ENCODE data around the gene VKORC1L1. TPM values are rescaled to one million over a fixed set of nuclear protein-coding genes. Genes with fewer than 3 reads are reported as not detected.
"Not testable (repeated sequence)": the region's sequence is repeated elsewhere in the genome, so short reads cannot be mapped to it uniquely, and the experiment has no call there.

VKORC1L1 gene
- total and polyA plus RNA-seq, 5 donors = 6.8 to 21.2 (median 15.6) TPM

- H3K4me1 ChIP-seq (ENCODE audit: control insufficient read depth, insufficient read depth, low read length); intact Hi-C loops (cut with DNase I); H3K9me3 ChIP-seq (ENCODE audit: control insufficient read depth, low read length); H3K27ac ChIP-seq (ENCODE audit: low read length); ATAC-seq; H3K27me3 ChIP-seq (ENCODE audit: control insufficient read depth, insufficient read depth); DNase-seq; H3K4me3 ChIP-seq (ENCODE audit: low read length): not testable (repeated sequence)
- WGBS = 81% methylated on average over 1 of the region's 5 CpGs
These were observed 72.9 kb downstream of the VKORC1L1 start for GRCh38 chr7:65945787-65946186.

DNA sequence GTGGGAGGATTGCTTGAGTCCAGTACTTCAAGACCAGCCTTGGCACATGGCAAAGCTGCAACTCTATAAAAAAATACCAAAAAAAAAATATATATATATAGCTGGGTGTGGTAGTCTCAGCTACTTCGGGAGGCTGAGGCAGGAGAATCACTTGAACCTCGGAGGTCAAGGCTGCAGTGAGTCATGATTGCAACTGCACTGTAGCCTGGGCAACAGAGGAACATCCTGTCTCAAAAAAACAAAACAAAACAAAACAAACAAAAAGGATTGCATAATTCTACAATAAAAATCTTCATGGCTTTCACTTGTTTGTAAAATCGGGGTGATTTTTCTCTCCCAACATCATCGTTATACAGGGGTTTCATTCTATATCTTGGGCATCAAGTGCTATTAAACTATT lies 74.0 kb downstream of the VKORC1L1 start:
- ATAC-seq = no peak
- no peaks in the 10 kb centered on the region for H3K9me3 ChIP-seq (ENCODE audit: control insufficient read depth, low read length)
- H3K4me3 ChIP-seq (ENCODE audit: low read length) = no peak overlapping the region
- intact Hi-C loops (cut with DNase I) = no loop called here
- H3K27ac ChIP-seq (ENCODE audit: low read length) = no peak overlapping the region
- no peaks in the 10 kb centered on the region for H3K27me3 ChIP-seq (ENCODE audit: control insufficient read depth, insufficient read depth)
- peaks cover 1% of the 10 kb centered on the region for H3K4me1 ChIP-seq (ENCODE audit: control insufficient read depth, insufficient read depth, low read length)
- no peak for DNase-seq
- WGBS = 65% methylated on average over 4 of the region's 4 CpGs

GRCh38 chr7:65951837-65952578 lies 79.1 kb downstream of the VKORC1L1 start:
- no peaks in the 10 kb centered on the region for H3K27me3 ChIP-seq (ENCODE audit: control insufficient read depth, insufficient read depth)
- intact Hi-C loops (cut with DNase I) = no loop called here
- no peak overlapping the region for H3K27ac ChIP-seq (ENCODE audit: low read length)
- peaks cover 1% of the 10 kb centered on the region for H3K4me1 ChIP-seq (ENCODE audit: control insufficient read depth, insufficient read depth, low read length)
- H3K9me3 ChIP-seq (ENCODE audit: control insufficient read depth, low read length) = no peaks in the 10 kb centered on the region
- no peak for DNase-seq
- no peak for ATAC-seq
- WGBS = 89% methylated on average over 9 of the region's 9 CpGs
- no peak overlapping the region for H3K4me3 ChIP-seq (ENCODE audit: low read length)

DNA sequence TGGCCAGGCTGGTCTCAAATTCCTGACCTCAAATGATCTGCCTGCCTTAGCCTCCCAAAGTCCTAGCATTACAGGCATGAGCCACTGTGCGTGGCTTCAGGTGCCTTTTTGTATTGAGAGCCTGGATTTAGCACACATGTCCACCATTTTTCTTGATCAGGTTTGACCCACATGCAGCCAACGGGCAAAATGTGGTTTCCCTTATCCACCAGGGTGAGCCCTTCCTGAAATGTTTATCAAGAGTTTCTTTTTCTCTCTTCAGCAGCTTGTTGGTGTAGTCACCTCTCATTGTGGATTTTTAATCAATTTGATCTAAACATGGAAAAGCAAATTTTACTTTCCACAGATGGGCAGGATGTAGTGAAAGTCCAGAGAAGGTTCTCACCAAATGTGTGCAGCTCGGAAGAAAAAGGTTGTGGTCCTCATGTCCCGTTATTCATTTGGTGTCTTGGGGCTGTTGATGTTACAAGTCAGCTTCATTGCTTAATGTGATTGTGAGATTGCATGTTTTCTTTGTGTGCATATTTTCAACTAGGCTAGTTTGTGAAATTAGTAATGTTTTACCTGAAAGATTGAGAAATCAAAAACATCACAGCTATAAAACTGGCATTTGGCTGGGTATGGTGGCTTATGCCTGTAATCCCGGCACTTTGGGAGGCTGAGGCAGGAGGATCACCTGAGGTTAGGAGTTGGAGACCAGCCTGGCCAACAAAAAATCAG lies 80.3 kb downstream of the VKORC1L1 start:
- Histone ChIP-seq H3K4me3 (ENCODE audit: low read length) (no peak overlapping the region), H3K9me3 (ENCODE audit: control insufficient read depth, low read length) (no peaks in the 10 kb centered on the region), H3K4me1 (ENCODE audit: control insufficient read depth, insufficient read depth, low read length) (no peaks in the 10 kb centered on the region), H3K27ac (ENCODE audit: low read length) (no peak overlapping the region), H3K27me3 (ENCODE audit: control insufficient read depth, insufficient read depth) (no peaks in the 10 kb centered on the region)
- WGBS = 93% methylated on average over 5 of the region's 5 CpGs
- DNase-seq = no peak
- intact Hi-C loops (cut with DNase I) = no loop called here
- ATAC-seq = no peak

GRCh38 chr7:65953890-65954450 lies 81.1 kb downstream of the VKORC1L1 start:
- Histone ChIP-seq H3K27me3 (ENCODE audit: control insufficient read depth, insufficient read depth) (no peaks in the 10 kb centered on the region), H3K9me3 (ENCODE audit: control insufficient read depth, low read length) (no peaks in the 10 kb centered on the region), H3K4me1 (ENCODE audit: control insufficient read depth, insufficient read depth, low read length) (no peaks in the 10 kb centered on the region), H3K27ac (ENCODE audit: low read length) (no peak overlapping the region), H3K4me3 (ENCODE audit: low read length) (no peak overlapping the region)
- WGBS = 90% methylated on average over 15 of the region's 15 CpGs
- intact Hi-C loops (cut with DNase I) = no loop called here
- no peak for DNase-seq
- ATAC-seq = no peak

- intact Hi-C loops (cut with DNase I) = no loop called here
- ATAC-seq = no peak
- WGBS = 97% methylated on average over 4 of the region's 4 CpGs
These were observed 82.8 kb downstream of the VKORC1L1 start for GRCh38 chr7:65955718-65956117.

DNA sequence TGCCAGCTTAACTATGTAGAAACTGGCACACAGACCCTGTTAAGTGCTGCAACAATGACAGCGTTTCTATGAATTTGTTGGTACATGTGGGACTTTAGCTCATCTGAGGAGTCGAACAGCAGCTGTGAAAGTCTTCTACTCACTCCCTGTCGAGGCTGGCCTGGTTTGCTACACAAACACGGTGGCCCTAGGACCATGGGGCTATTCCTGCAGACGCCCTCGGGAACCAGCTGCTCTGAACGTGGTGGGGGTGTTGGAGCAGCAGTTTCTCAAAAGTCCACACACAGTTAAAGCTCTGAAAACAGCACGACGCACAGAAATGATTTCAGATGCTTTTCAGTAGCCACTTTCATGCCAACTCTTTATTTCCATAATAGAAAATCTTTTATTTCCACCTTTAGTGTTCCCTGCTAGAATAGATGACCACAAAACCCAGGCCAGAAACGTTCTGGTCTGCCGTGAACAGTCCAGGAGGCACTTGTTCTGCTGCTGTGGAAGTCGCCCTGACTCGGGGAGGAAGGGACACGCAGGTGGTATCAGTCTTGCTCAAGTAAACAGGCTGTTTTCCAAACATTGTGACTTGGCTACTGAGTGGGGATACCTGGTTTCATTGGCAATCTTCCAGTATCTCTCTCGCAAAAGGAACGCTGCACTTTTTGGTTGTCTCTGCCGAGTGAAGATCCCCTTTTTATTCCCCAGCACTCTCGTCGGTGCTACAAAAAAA lies 87.6 kb downstream of the VKORC1L1 start:
- Histone ChIP-seq H3K4me3 (ENCODE audit: low read length) (no peak overlapping the region), H3K4me1 (ENCODE audit: control insufficient read depth, insufficient read depth, low read length) (no peaks in the 10 kb centered on the region), H3K27ac (ENCODE audit: low read length) (no peak overlapping the region), H3K27me3 (ENCODE audit: control insufficient read depth, insufficient read depth) (no peaks in the 10 kb centered on the region), H3K9me3 (ENCODE audit: control insufficient read depth, low read length) (no peaks in the 10 kb centered on the region)
- DNase-seq (no peak), ATAC-seq (no peak)
- 76% methylated on average over 19 of the region's 19 CpGs for WGBS
- intact Hi-C loops (cut with DNase I) = no loop called here

More at GRCh38 chr7:65955718-65956117, 82.8 kb downstream of the VKORC1L1 start:
- no peak overlapping the region for H3K4me3 ChIP-seq (ENCODE audit: low read length)
- H3K9me3 ChIP-seq (ENCODE audit: control insufficient read depth, low read length) = no peaks in the 10 kb centered on the region
- H3K27ac ChIP-seq (ENCODE audit: low read length) = no peak overlapping the region
- H3K4me1 ChIP-seq (ENCODE audit: control insufficient read depth, insufficient read depth, low read length) = no peaks in the 10 kb centered on the region
- DNase-seq = no peak
- H3K27me3 ChIP-seq (ENCODE audit: control insufficient read depth, insufficient read depth) = no peaks in the 10 kb centered on the region

- no peak overlapping the region for H3K4me3 ChIP-seq (ENCODE audit: low read length)
- intact Hi-C loops (cut with DNase I) = no loop called here
- H3K9me3 ChIP-seq (ENCODE audit: control insufficient read depth, low read length) = no peaks in the 10 kb centered on the region
- no peak for DNase-seq
- no peaks in the 10 kb centered on the region for H3K4me1 ChIP-seq (ENCODE audit: control insufficient read depth, insufficient read depth, low read length)
- H3K27me3 ChIP-seq (ENCODE audit: control insufficient read depth, insufficient read depth) = no peaks in the 10 kb centered on the region
- no peak for ATAC-seq
- H3K27ac ChIP-seq (ENCODE audit: low read length) = no peak overlapping the region
- WGBS = 87% methylated on average over 6 of the region's 6 CpGs
These were observed 89.2 kb downstream of the VKORC1L1 start for GRCh38 chr7:65962033-65962432.

GRCh38 chr7:65964671-65965070 lies 91.8 kb downstream of the VKORC1L1 start:
- intact Hi-C loops (cut with DNase I) = not testable (repeated sequence)
- WGBS = 88% methylated on average over 3 of the region's 3 CpGs

DNA sequence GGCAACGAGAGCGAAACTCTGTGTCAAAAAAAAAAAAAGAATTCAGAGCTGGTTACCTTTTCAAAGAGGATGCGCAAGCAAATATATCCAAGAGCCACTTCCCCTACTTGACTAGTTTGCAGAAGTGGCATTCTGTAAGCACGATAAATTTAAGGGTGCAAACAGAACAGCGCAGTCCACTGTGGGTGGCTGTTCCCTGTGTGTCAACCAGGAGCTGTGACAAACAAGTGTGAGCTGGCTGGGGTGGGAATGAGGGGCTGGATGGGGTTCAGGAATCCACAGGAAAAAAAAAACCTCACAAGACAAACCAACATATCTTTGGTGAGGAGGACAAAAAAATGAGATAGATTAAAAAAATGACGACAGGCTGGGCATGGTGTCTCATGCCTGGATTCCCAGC lies 93.3 kb downstream of the VKORC1L1 start:
- 92% methylated on average over 6 of the region's 6 CpGs for WGBS
- no peaks in the 10 kb centered on the region for H3K27me3 ChIP-seq (ENCODE audit: control insufficient read depth, insufficient read depth)
- no peak for DNase-seq
- H3K4me1 ChIP-seq (ENCODE audit: control insufficient read depth, insufficient read depth, low read length) = no peaks in the 10 kb centered on the region
- intact Hi-C loops (cut with DNase I) = no loop called here
- H3K9me3 ChIP-seq (ENCODE audit: control insufficient read depth, low read length) = no peaks in the 10 kb centered on the region
- no peak overlapping the region for H3K4me3 ChIP-seq (ENCODE audit: low read length)
- ATAC-seq = no peak
- H3K27ac ChIP-seq (ENCODE audit: low read length) = no peak overlapping the region

More at GRCh38 chr7:65964671-65965070, 91.8 kb downstream of the VKORC1L1 start:
- not testable (repeated sequence) for H3K9me3 ChIP-seq (ENCODE audit: control insufficient read depth, low read length); ATAC-seq; H3K4me1 ChIP-seq (ENCODE audit: control insufficient read depth, insufficient read depth, low read length); H3K27me3 ChIP-seq (ENCODE audit: control insufficient read depth, insufficient read depth); DNase-seq; H3K4me3 ChIP-seq (ENCODE audit: low read length); H3K27ac ChIP-seq (ENCODE audit: low read length)

All from right cardiac atrium (tissue), 5 donors.